Mammary epithelial cell (primary cell): Measurements from ENCODE around the gene ABCB8.
"Not testable (repeated sequence)": the region's sequence is repeated elsewhere in the genome, so short reads cannot be mapped to it uniquely, and the experiment has no call there.

ENCODE experiments used
- EZH2 ChIP-seq: IDR thresholded peaks from 2 replicates; pipeline ENCODE4 v1.6.1; 2012; ENCODE audit warnings: low read length, inconsistent platforms, borderline replicate concordance
- TF ChIP-seq, protein P1 (sequence below), 2 donors: IDR thresholded peaks in 1 of 2; conservative IDR thresholded peaks in 1 of 2; 2 replicates each; pipeline ENCODE4 v1.5.1; 2011 to 2012; ENCODE audit warnings: inconsistent platforms in 2 of 2, low read length in 2 of 2, mild to moderate bottlenecking in 2 of 2, control low read depth in 1 of 2, low read depth in 1 of 2; ENCODE audit not compliant: insufficient read depth in 1 of 2; ENCODE audit errors: extremely low read depth in 1 of 2

DNA sequence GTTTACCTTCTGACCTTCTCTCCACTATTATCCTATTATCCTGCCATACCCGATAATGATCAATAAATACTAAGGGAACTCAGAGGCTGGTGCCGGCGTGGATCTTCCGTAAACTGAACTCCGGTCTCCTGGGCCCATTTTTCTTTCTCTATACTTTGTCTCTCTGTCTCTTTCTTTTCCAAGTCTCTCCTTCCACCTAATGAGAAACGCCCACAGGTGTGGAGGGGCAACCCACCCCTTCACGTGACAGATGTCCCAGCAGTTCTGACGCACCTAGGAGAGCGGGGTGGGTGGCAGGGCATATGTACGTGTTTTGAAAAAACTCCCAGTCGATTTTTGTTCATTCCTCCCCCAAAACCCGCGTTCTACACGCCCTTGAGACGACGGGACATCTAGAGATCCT is 521 bp upstream of the ABCB8 start:
- TF ChIP-seq, protein P1, sequence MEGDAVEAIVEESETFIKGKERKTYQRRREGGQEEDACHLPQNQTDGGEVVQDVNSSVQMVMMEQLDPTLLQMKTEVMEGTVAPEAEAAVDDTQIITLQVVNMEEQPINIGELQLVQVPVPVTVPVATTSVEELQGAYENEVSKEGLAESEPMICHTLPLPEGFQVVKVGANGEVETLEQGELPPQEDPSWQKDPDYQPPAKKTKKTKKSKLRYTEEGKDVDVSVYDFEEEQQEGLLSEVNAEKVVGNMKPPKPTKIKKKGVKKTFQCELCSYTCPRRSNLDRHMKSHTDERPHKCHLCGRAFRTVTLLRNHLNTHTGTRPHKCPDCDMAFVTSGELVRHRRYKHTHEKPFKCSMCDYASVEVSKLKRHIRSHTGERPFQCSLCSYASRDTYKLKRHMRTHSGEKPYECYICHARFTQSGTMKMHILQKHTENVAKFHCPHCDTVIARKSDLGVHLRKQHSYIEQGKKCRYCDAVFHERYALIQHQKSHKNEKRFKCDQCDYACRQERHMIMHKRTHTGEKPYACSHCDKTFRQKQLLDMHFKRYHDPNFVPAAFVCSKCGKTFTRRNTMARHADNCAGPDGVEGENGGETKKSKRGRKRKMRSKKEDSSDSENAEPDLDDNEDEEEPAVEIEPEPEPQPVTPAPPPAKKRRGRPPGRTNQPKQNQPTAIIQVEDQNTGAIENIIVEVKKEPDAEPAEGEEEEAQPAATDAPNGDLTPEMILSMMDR (conservative IDR thresholded peaks at IDR 0.05 in 1 of 2, IDR thresholded peaks at IDR 0.05 in 1 of 2; ENCODE audit: extremely low read depth in 1 of 2, insufficient read depth in 1 of 2, low read depth in 1 of 2, low read length in 2 of 2), result not testable (repeated sequence)
- not testable (repeated sequence) for TF ChIP-seq EZH2
